ENCODE data around the gene FAM185A.

DNA sequence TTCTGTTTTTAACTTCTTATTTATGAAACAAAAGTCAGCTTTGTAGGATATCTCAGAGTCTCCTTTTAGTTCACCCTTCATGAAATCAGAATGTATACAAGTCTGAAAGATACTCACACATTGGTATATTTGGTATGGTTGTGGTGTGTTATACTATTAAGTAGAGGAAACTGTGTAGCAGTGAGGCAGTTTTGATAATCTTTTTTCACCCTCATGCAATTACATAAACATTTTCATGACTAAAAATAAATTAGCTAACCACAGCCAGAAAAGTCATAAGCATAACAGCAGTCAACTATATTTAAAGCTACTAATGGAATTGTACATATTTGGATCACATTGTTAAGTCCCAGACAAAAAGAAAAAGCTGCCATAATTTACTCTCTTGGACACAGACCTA is 62.1 kb downstream of the FAM185A start:
- TF ChIP-seq LEF1 (IDR thresholded peaks at IDR 0.05; ENCODE audit: borderline replicate concordance) (no peak), FOXM1 (IDR thresholded peaks at IDR 0.05; ENCODE audit: borderline replicate concordance) (no peak), CTBP1 (IDR thresholded peaks at IDR 0.05; ENCODE audit: borderline replicate concordance) (no peak), BHLHE40 (IDR thresholded peaks at IDR 0.05; ENCODE audit: borderline replicate concordance) (no peak), ELF4 (IDR thresholded peaks at IDR 0.05) (no peak), TARDBP (IDR thresholded peaks at IDR 0.05) (no peak), SP1 (IDR thresholded peaks at IDR 0.05) (no peak), ARNT (IDR thresholded peaks at IDR 0.05) (no peak)

Measured in HEK293T (cell line).